Loucy (cell line): ENCODE data around the gene SPIN2B.

Experiments used
- CTCF ChIP-seq: fragments of 200-600 bp; sonication (generic); conservative IDR thresholded peaks from 2 replicates; pipeline ENCODE4 v1.5.1; 2014; ENCODE audit warnings: mild to moderate bottlenecking, antibody characterized with exemption, low read length
- EZH2phosphoT487 ChIP-seq: fragments of 200-600 bp; IDR thresholded peaks from 2 replicates; pipeline ENCODE4 v1.6.1; 2018; ENCODE audit warnings: antibody characterized with exemption, mild to moderate bottlenecking, moderate library complexity, borderline replicate concordance

- no peak for TF ChIP-seq CTCF
- no peak for TF ChIP-seq EZH2phosphoT487
These were observed 468 bp upstream of the SPIN2B start for GRCh38 chrX:57121816-57122215.
